ENCODE results near the gene KCNA10. TPM values are rescaled to one million over a fixed set of nuclear protein-coding genes. Genes with fewer than 3 reads are reported as not detected.

The KCNA10 gene
- total RNA-seq, 1 donor from 2014 or later = not detected

GRCh38 chr1:110559157-110559556 lies 40.2 kb upstream of the KCNA10 start:
- Mint-ChIP-seq H3K27me3 (ENCODE audit: unreplicated experiment) (peaks cover 18% of the 10 kb centered on the region), H3K4me1 (ENCODE audit: unreplicated experiment) (no peaks in the 10 kb centered on the region), H3K4me3 (ENCODE audit: unreplicated experiment) (no peak overlapping the region), H3K36me3 (ENCODE audit: unreplicated experiment) (no peaks in the 10 kb centered on the region), H3K27ac (ENCODE audit: unreplicated experiment) (no peak overlapping the region), H3K9me3 (ENCODE audit: unreplicated experiment) (no peaks in the 10 kb centered on the region)
- TF ChIP-seq CTCF (IDR thresholded peaks at IDR 0.05) = no peak
- no peak for DNase-seq (ENCODE audit: extremely low spot score, unreplicated experiment)

DNA sequence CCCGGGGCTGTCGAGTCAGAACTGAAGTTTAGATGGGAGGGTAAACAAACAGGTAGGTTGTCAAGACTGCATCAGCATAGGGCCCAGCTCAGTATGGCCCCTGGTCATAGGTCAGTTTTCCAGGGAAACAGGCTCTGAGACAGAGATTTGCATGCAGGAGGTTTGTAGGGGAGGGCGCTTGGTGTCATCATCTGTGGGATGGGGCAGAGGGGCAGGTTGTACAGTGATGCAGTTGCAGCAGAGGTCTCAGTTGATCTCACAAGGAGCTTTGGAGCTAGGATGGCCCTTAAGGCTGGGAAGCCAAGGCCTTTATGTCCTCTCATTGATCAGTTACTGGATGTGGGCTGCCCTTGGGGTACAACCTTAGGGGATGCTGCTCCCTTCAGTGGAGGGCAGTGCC lies 38.5 kb upstream of the KCNA10 start:
- Mint-ChIP-seq H3K36me3 (ENCODE audit: unreplicated experiment) (no peaks in the 10 kb centered on the region), H3K27me3 (ENCODE audit: unreplicated experiment) (peaks cover 26% of the 10 kb centered on the region)
- no peak for TF ChIP-seq CTCF (IDR thresholded peaks at IDR 0.05)

DNA sequence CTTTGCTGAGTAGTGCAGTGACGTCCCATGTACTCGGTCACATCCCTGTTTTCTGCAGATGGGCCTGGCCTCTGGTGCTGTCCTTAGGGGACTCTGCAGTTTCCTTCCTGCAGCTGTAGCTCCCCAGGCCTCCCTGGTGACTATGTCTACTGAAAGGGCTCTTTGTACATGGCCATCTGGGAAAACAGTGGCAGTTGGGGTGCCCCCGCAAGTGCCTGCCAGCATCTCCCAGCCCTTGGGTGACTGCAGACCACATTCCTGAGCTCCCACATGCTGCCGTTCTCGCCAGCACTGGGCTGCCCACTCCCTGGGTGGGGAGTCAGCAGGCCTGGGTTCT lies 37.5 kb upstream of the KCNA10 start:
- TF ChIP-seq CTCF (IDR thresholded peaks at IDR 0.05) = no peak
- no peaks in the 10 kb centered on the region for H3K36me3 Mint-ChIP-seq (ENCODE audit: unreplicated experiment)
- no peaks in the 10 kb centered on the region for H3K9me3 Mint-ChIP-seq (ENCODE audit: unreplicated experiment)
- H3K27me3 Mint-ChIP-seq (ENCODE audit: unreplicated experiment) = peaks cover 26% of the 10 kb centered on the region
- H3K4me1 Mint-ChIP-seq (ENCODE audit: unreplicated experiment) = no peaks in the 10 kb centered on the region
- H3K4me3 Mint-ChIP-seq (ENCODE audit: unreplicated experiment) = no peak overlapping the region
- H3K27ac Mint-ChIP-seq (ENCODE audit: unreplicated experiment) = no peak overlapping the region
- DNase-seq (ENCODE audit: extremely low spot score, unreplicated experiment) = no peak

More for the DNA sequence above, 38.5 kb upstream of the KCNA10 start:
- no peaks in the 10 kb centered on the region for H3K4me1 Mint-ChIP-seq (ENCODE audit: unreplicated experiment)
- no peak overlapping the region for H3K4me3 Mint-ChIP-seq (ENCODE audit: unreplicated experiment)
- no peak overlapping the region for H3K27ac Mint-ChIP-seq (ENCODE audit: unreplicated experiment)
- H3K9me3 Mint-ChIP-seq (ENCODE audit: unreplicated experiment) = no peaks in the 10 kb centered on the region
- no peak for DNase-seq (ENCODE audit: extremely low spot score, unreplicated experiment)

- no peaks in the 10 kb centered on the region for H3K4me1 Mint-ChIP-seq (ENCODE audit: unreplicated experiment)
- no peaks in the 10 kb centered on the region for H3K36me3 Mint-ChIP-seq (ENCODE audit: unreplicated experiment)
- no peak for DNase-seq (ENCODE audit: extremely low spot score, unreplicated experiment)
These were observed 37.0 kb upstream of the KCNA10 start for GRCh38 chr1:110555807-110556470.

More at GRCh38 chr1:110555807-110556470, 37.0 kb upstream of the KCNA10 start:
- Mint-ChIP-seq H3K27me3 (ENCODE audit: unreplicated experiment) (peaks cover 26% of the 10 kb centered on the region), H3K9me3 (ENCODE audit: unreplicated experiment) (no peaks in the 10 kb centered on the region), H3K27ac (ENCODE audit: unreplicated experiment) (no peak overlapping the region), H3K4me3 (ENCODE audit: unreplicated experiment) (no peak overlapping the region)
- TF ChIP-seq CTCF (IDR thresholded peaks at IDR 0.05) = no peak

Measured in osteocyte (in vitro differentiated cells).